SK-N-SH (cell line): ENCODE measurements around the gene PSMD13.

Experiments
- CTCF ChIP-seq: fragments of 200-600 bp; sonication (generic); IDR thresholded peaks from 2 replicates; pipeline ENCODE4 v1.6.1; 2017; ENCODE audit warnings: antibody characterized with exemption, mild to moderate bottlenecking, moderate library complexity
- ELF1 ChIP-seq: IDR thresholded peaks from 2 replicates; pipeline ENCODE4 v1.4.0; 2012
- GATA2 ChIP-seq: sonication (generic); formaldehyde crosslinking; IDR thresholded peaks from 2 replicates; pipeline ENCODE4 v1.5.0; 2020; ENCODE audit warnings: mild to moderate bottlenecking, missing genetic modification reagents
- JUND ChIP-seq: IDR thresholded peaks from 2 replicates; pipeline ENCODE4 v1.4.0; 2012
- MAX ChIP-seq: IDR thresholded peaks from 2 replicates; pipeline ENCODE4 v1.4.0; 2012; ENCODE audit warnings: low read depth
- RCOR1 ChIP-seq: fragments of 150-350 bp; IDR thresholded peaks from 2 replicates; pipeline ENCODE4 v1.6.1; 2017; ENCODE audit warnings: antibody characterized with exemption, low read length
- REST ChIP-seq: IDR thresholded peaks from 2 replicates; pipeline ENCODE4 v1.6.1; 2012; ENCODE audit warnings: mild to moderate bottlenecking, low read depth, low read length, moderate library complexity
- RXRA ChIP-seq: IDR thresholded peaks from 2 replicates; pipeline ENCODE4 v1.4.0; 2012; ENCODE audit warnings: low read depth, mild to moderate bottlenecking, borderline replicate concordance
- SIN3A ChIP-seq: IDR thresholded peaks from 2 replicates; pipeline ENCODE4 v1.6.1; 2012; ENCODE audit warnings: low read depth, mild to moderate bottlenecking, low read length, moderate library complexity, borderline replicate concordance
- SMC3 ChIP-seq: IDR thresholded peaks from 2 replicates; pipeline ENCODE4 v1.6.1; 2012; ENCODE audit warnings: low read depth, low read length, improper control_type of control experiment
- TAF1 ChIP-seq: IDR thresholded peaks from 2 replicates; pipeline ENCODE4 v1.6.1; 2012; ENCODE audit warnings: low read depth, mild to moderate bottlenecking, low read length, moderate library complexity, borderline replicate concordance
- TF ChIP-seq, protein P1 (sequence below): IDR thresholded peaks from 2 replicates; pipeline ENCODE4 v1.4.0; 2012; ENCODE audit warnings: low read depth, borderline replicate concordance
- TF ChIP-seq, protein P2 (sequence below): IDR thresholded peaks from 2 replicates; pipeline ENCODE4 v1.4.0; 2012; ENCODE audit warnings: low read depth, borderline replicate concordance

DNA sequence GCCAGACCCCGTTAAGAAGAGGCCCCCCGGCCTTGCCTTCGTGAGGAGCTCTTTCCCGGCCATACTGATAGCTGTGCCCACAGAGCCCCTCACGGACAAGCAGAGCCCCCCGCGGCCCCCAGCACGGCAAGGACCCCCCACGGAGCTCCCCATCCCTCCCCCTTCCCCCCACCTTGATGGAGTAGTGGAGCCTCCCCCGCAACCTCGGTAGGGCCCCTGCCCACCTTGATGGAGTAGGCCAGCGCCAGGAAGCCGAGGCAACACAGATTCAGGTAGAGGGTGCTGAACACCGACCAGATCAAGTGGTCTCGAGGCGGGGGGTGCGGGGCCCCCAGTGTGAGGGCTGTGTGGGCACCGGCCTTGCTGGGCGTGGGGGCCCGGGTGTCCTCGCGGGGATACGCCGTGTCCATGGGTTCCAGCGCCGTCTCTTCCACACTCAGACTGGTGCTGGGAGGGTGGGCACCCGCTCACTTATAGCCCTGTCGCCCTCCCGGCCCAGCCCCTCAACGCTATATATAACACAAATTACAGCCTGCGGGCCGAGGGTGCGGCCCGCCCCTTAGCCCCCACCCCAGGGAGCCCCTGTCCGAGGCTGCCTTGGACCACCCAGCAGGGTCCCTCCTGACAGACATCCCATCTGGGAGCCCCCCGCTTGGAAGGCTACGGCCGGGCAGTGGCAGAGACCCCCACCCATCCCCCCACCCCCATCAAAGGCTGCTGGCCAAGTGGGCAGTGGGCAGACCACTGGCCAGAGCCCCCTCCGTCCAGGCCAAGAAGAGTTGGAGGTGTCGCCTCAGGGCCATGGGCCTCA, 62.5 kb downstream of the PSMD13 start, which contains the start of gene IFITM5:
- TF ChIP-seq CTCF (no peak), ELF1 (no peak), MAX (no peak), SMC3 (no peak), RCOR1 (no peak), TAF1 (no peak), SIN3A (no peak), RXRA (no peak), REST (no peak), GATA2 (CRISPR knock-in tag) (no peak), JUND (no peak)
- TF ChIP-seq, protein P1, sequence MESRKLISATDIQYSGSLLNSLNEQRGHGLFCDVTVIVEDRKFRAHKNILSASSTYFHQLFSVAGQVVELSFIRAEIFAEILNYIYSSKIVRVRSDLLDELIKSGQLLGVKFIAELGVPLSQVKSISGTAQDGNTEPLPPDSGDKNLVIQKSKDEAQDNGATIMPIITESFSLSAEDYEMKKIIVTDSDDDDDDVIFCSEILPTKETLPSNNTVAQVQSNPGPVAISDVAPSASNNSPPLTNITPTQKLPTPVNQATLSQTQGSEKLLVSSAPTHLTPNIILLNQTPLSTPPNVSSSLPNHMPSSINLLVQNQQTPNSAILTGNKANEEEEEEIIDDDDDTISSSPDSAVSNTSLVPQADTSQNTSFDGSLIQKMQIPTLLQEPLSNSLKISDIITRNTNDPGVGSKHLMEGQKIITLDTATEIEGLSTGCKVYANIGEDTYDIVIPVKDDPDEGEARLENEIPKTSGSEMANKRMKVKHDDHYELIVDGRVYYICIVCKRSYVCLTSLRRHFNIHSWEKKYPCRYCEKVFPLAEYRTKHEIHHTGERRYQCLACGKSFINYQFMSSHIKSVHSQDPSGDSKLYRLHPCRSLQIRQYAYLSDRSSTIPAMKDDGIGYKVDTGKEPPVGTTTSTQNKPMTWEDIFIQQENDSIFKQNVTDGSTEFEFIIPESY, result no peak
- TF ChIP-seq, protein P2, sequence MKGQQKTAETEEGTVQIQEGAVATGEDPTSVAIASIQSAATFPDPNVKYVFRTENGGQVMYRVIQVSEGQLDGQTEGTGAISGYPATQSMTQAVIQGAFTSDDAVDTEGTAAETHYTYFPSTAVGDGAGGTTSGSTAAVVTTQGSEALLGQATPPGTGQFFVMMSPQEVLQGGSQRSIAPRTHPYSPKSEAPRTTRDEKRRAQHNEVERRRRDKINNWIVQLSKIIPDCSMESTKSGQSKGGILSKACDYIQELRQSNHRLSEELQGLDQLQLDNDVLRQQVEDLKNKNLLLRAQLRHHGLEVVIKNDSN, result no peak
